NCI-H1105 treated with DMSO at 0.1 percent for 48 hours (cell line): Measurements from ENCODE around the gene ART5.
"Not testable (repeated sequence)": the region's sequence is repeated elsewhere in the genome, so short reads cannot be mapped to it uniquely, and the experiment has no call there.

ENCODE experiments used
- DNase-seq: peaks from one replicate; lab custom pipeline; 2025; lab: John Stamatoyannopoulos, UW

The ART5 gene

GRCh38 chr11:3617990-3618389 is 23.8 kb downstream of the ART5 start:
- DNase-seq = no peak

- DNase-seq = peak; percentile 10
Measured at GRCh38 chr11:3616721-3617460, 24.9 kb downstream of the ART5 start.

- DNase-seq = peak; percentile 59
Measured at GRCh38 chr11:3615998-3616397, 25.8 kb downstream of the ART5 start.

- DNase-seq = no peak
Measured at GRCh38 chr11:3614742-3615171, 27.0 kb downstream of the ART5 start.

- DNase-seq = no peak
Measured at GRCh38 chr11:3613998-3614741, 27.6 kb downstream of the ART5 start.

- no peak for DNase-seq
Measured at GRCh38 chr11:3611976-3612678, 29.7 kb downstream of the ART5 start.

- no peak for DNase-seq
Measured at GRCh38 chr11:3610846-3611245, 30.9 kb downstream of the ART5 start.

GRCh38 chr11:3609416-3610265 is 32.2 kb downstream of the ART5 start:
- peak; percentile 9 for DNase-seq

GRCh38 chr11:3605771-3606203 is 36.0 kb downstream of the ART5 start:
- no peak for DNase-seq

GRCh38 chr11:3605283-3605662 is 36.5 kb downstream of the ART5 start:
- no peak for DNase-seq

- DNase-seq = no peak
Measured at GRCh38 chr11:3604167-3604566, 37.6 kb downstream of the ART5 start.

- not testable (repeated sequence) for DNase-seq
Measured at GRCh38 chr11:3600201-3600600, 41.6 kb downstream of the ART5 start.

- not testable (repeated sequence) for DNase-seq
Measured at GRCh38 chr11:3597743-3598142, 44.0 kb downstream of the ART5 start.

- not testable (repeated sequence) for DNase-seq
Measured at GRCh38 chr11:3591326-3591725, 50.5 kb downstream of the ART5 start.

- not testable (repeated sequence) for DNase-seq
Measured at GRCh38 chr11:3590193-3590592, 51.6 kb downstream of the ART5 start.

GRCh38 chr11:3588776-3589175 is 53.0 kb downstream of the ART5 start:
- DNase-seq = not testable (repeated sequence)
